Measurements from ENCODE around the gene FREM2.

The FREM2 gene

DNA sequence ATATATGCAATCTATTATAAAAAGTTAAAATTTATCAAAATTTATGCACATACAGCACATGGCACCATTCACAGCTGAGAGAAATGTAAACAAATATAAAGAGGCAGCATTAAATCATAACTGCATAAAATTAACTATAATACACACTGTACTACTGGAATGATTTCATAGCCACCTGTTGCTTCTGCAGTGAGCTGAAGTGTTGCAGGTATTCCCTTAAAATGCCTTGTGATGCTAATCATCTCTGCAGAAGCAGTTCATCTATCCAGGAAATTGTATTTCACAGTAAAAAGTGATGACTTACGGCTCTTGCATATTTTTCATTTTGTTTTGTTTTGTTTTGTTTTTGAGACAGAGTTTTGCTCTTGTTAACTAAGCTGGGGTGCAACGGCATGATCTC, 221.7 kb downstream of the FREM2 start:
- no peak for DNase-seq

DNA sequence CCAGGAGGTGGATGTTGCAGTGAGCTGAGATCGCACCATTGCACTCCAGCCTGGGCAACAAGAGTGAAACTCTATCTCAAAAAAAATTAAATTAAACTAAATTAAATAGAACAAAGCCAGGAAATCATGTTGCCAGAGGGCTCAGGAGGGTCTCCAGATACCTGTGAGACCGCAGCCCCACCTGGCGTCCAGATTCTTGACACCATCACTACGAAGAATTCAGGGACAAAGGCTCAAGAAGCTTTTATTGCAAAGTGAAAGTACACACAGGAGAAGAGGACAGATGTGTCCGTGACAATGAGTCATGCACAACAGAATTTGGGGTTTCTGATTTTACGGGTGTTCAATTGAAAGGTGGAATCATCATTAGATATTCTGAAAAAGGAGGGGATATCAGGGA, 227.2 kb downstream of the FREM2 start:
- no peak for DNase-seq

DNA sequence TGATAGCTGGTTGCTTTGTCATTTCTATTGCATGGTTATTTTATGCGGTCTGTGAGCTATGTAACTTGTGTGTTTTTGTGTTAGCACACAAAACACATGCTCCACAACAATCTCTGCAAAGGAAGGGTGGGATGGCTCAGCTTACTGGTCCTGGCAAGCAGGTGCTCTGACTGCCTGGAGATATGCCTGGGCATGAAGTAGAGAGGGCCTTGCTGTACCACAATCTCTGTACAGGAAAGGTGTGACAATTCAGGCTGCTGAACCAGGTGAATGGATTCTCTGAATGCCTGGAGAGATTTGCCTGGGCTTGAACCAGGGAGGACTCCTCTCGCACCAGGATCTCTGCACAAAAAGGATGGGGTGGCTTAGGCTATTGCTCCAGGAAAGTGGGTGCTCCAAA, 234.2 kb downstream of the FREM2 start:
- no peak for DNase-seq

DNA sequence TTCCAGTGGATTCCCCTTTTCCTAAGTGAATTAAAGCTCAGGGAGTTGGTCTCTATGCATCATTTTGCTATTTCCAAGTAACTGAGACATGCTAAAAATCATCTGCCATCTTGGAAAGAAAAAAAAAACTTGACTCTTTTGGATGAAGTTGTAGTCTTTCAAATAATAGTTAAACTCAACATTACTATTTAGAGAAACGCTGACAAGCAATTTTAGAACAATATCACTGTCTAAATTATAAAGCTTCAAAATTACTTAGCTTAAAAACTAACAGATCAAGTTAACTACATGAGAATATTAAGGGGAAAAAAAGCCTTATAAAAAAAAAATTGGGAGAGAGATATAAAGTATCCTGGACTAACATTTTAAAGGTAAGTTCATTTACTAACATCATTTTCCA, 235.3 kb downstream of the FREM2 start:
- no peak for DNase-seq

GRCh38 chr13:38933786-38934185, 246.9 kb downstream of the FREM2 start:
- DNase-seq = no peak

All from SIG-M5 (cell line).